Astrocyte (in vitro differentiated cells and primary cell): ENCODE data around the gene FIGN.

Experiments
- EZH2 ChIP-seq: IDR thresholded peaks from 2 replicates; pipeline ENCODE4 v1.6.1; 2012; ENCODE audit warnings: mild to moderate bottlenecking, low read length, inconsistent platforms; ENCODE audit not compliant: insufficient read depth
- TF ChIP-seq, protein P1 (sequence below): IDR thresholded peaks from 2 replicates; pipeline ENCODE4 v1.5.1; 2011; ENCODE audit warnings: low read depth, mild to moderate bottlenecking, inconsistent platforms, low read length, moderate library complexity; ENCODE audit not compliant: insufficient read depth

DNA sequence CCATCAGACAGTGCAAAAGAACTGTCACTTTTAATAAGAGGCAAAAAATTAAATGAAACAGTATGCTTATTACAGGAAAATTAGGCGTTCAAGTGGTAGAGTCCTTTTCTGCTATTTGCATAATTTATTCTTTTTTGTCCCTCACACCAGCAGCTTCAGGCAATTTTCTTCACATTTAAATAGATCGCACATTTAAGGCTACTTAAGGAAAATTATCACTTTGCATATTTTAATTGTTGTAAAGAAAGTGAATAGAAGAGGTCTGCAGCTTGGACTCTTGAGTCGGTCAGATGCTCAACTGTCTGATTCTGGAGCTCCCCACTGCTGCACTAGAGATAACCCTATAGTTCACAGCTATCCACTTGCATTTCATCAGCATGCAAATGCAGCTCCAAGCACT lies 141.3 kb downstream of the FIGN start:
- no peak for TF ChIP-seq EZH2
- TF ChIP-seq, protein P1, sequence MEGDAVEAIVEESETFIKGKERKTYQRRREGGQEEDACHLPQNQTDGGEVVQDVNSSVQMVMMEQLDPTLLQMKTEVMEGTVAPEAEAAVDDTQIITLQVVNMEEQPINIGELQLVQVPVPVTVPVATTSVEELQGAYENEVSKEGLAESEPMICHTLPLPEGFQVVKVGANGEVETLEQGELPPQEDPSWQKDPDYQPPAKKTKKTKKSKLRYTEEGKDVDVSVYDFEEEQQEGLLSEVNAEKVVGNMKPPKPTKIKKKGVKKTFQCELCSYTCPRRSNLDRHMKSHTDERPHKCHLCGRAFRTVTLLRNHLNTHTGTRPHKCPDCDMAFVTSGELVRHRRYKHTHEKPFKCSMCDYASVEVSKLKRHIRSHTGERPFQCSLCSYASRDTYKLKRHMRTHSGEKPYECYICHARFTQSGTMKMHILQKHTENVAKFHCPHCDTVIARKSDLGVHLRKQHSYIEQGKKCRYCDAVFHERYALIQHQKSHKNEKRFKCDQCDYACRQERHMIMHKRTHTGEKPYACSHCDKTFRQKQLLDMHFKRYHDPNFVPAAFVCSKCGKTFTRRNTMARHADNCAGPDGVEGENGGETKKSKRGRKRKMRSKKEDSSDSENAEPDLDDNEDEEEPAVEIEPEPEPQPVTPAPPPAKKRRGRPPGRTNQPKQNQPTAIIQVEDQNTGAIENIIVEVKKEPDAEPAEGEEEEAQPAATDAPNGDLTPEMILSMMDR, result no peak
